BLaER1 (cell line): ENCODE measurements around the gene SLC13A2.
"Not testable (repeated sequence)": the region's sequence is repeated elsewhere in the genome, so short reads cannot be mapped to it uniquely, and the experiment has no call there.

Experiments used
- H3K27ac ChIP-seq: shearing (Covaris generic); formaldehyde crosslinking; 2 replicates; pipeline ENCODE4 v1.8.1; 2022
- H3K27me3 ChIP-seq: shearing (Covaris generic); formaldehyde crosslinking; 2 replicates; pipeline ENCODE4 v1.8.1; 2022
- H3K36me3 ChIP-seq: shearing (Covaris generic); formaldehyde crosslinking; 2 replicates; pipeline ENCODE4 v1.8.1; 2022
- H3K4me1 ChIP-seq: shearing (Covaris generic); formaldehyde crosslinking; 2 replicates; pipeline ENCODE4 v1.8.1; 2022
- H3K4me2 ChIP-seq: shearing (Covaris generic); formaldehyde crosslinking; 2 replicates; pipeline ENCODE4 v1.8.1; 2022
- H3K4me3 ChIP-seq: shearing (Covaris generic); formaldehyde crosslinking; 2 replicates; pipeline ENCODE4 v1.8.1; 2022
- H3K9ac ChIP-seq: shearing (Covaris generic); formaldehyde crosslinking; 2 replicates; pipeline ENCODE4 v1.8.1; 2022
- H3K9me3 ChIP-seq: shearing (Covaris generic); formaldehyde crosslinking; 2 replicates; pipeline ENCODE4 v1.8.1; 2022
- H4K20me1 ChIP-seq: shearing (Covaris generic); formaldehyde crosslinking; 2 replicates; pipeline ENCODE4 v1.8.1; 2022
- Cebpa-rat ChIP-seq: shearing (Covaris generic); IDR thresholded peaks from 2 replicates; pipeline ENCODE4 v1.8.1; 2022

The SLC13A2 gene

GRCh38 chr17:28511858-28512461 lies 38.5 kb downstream of the SLC13A2 start:
- Histone ChIP-seq H3K4me2 (no peak overlapping the region), H3K27ac (no peak overlapping the region), H3K36me3 (no peaks in the 10 kb centered on the region), H3K27me3 (peaks cover 5% of the 10 kb centered on the region; the same call in 1 of the 2 replicates), H4K20me1 (no peaks in the 10 kb centered on the region), H3K9me3 (peaks cover 9% of the 10 kb centered on the region), H3K9ac (no peak overlapping the region), H3K4me3 (no peak overlapping the region), H3K4me1 (peaks cover 6% of the 10 kb centered on the region; the same call in 1 of the 2 replicates)
- TF ChIP-seq Cebpa-rat, result no peak

GRCh38 chr17:28513476-28513875 lies 40.0 kb downstream of the SLC13A2 start:
- peaks cover 9% of the 10 kb centered on the region for H3K9me3 ChIP-seq
- no peak overlapping the region for H3K27ac ChIP-seq
- no peak overlapping the region for H3K9ac ChIP-seq
- no peaks in the 10 kb centered on the region for H3K36me3 ChIP-seq
- H3K4me3 ChIP-seq, result no peak overlapping the region
- no peak for TF ChIP-seq Cebpa-rat
- H4K20me1 ChIP-seq, result no peaks in the 10 kb centered on the region
- H3K27me3 ChIP-seq, result 0 out of 2 replicates have a peak, but pooled peaks cover 2% of the 10 kb centered on the region
- H3K4me1 ChIP-seq, result peaks cover 10% of the 10 kb centered on the region
- H3K4me2 ChIP-seq, result no peak overlapping the region

DNA sequence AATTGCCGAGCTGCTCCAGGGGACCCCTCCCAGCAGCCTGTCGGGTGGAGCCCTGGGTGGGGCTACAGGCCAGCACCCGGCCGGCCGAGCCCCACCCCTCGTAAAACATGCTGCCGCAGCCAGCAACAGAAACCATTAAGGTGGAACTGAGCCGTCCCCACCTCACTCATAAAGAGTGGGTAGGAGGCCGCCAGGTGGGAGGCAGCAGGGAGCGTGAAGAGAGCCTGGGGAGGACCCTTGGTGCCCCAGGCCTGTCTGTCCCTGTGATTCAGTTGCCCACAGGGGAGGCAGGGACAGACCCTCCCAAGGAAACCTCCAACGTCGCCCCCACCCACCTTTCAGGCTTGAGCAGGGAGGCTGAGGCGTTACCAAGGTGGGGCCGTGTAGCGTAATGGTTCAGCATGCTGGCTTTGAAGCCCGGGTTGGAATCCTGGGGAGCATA lies 41.1 kb downstream of the SLC13A2 start:
- Histone ChIP-seq H3K4me1 (peaks cover 17% of the 10 kb centered on the region), H3K4me2 (no peak overlapping the region), H3K9ac (no peak overlapping the region), H3K36me3 (no peaks in the 10 kb centered on the region), H3K9me3 (peaks cover 9% of the 10 kb centered on the region), H3K27ac (no peak overlapping the region), H3K27me3 (0 out of 2 replicates have a peak, but pooled peaks cover 2% of the 10 kb centered on the region), H4K20me1 (no peaks in the 10 kb centered on the region), H3K4me3 (no peak overlapping the region)
- no peak for TF ChIP-seq Cebpa-rat

- H3K4me3 ChIP-seq, result no peak overlapping the region
- no peak overlapping the region for H3K9ac ChIP-seq
- no peak for TF ChIP-seq Cebpa-rat
- H3K4me1 ChIP-seq, result peaks cover 27% of the 10 kb centered on the region
- 0 out of 2 replicates have a peak, but pooled peaks cover 2% of the 10 kb centered on the region for H3K27me3 ChIP-seq
- H4K20me1 ChIP-seq, result no peaks in the 10 kb centered on the region
- no peak overlapping the region for H3K4me2 ChIP-seq
- peaks cover 9% of the 10 kb centered on the region for H3K9me3 ChIP-seq
- H3K36me3 ChIP-seq, result no peaks in the 10 kb centered on the region
- H3K27ac ChIP-seq, result no peak overlapping the region
Measured at GRCh38 chr17:28515518-28515917, 42.1 kb downstream of the SLC13A2 start.

- no peak for TF ChIP-seq Cebpa-rat
- peaks cover 44% of the 10 kb centered on the region for H3K4me1 ChIP-seq
- no peak overlapping the region for H3K4me3 ChIP-seq
- H4K20me1 ChIP-seq, result no peaks in the 10 kb centered on the region
- peaks cover 9% of the 10 kb centered on the region for H3K9me3 ChIP-seq
- H3K27me3 ChIP-seq, result no peaks in the 10 kb centered on the region
- H3K27ac ChIP-seq, result peak overlapping the region; percentile 61
- no peaks in the 10 kb centered on the region for H3K36me3 ChIP-seq
- peak overlapping the region; percentile 82 for H3K4me2 ChIP-seq
- H3K9ac ChIP-seq, result no peak overlapping the region
Measured at GRCh38 chr17:28518132-28518531, 44.7 kb downstream of the SLC13A2 start.

DNA sequence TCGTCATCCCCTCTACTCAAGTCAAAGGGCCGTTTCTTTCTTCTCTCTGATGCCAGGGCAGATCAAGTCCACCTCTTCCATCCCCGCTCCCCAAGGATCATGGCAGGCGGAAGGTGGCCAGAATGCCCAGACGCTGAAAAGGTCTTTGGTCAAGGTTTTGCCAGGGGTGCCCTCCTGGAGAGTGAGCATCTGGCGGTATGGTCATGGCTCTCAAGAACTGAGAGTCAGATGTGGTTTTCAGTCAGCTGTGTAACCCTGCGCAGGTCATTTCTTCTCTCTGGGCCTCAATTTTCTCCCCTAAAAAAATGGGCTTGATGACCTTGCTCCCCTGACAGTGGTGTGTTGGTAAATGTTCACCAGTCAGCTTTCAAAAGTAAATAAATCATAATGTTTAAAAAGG lies 45.1 kb downstream of the SLC13A2 start:
- peak overlapping the region; percentile 82 for H3K4me2 ChIP-seq
- peak overlapping the region; percentile 61 for H3K27ac ChIP-seq
- no peaks in the 10 kb centered on the region for H3K36me3 ChIP-seq
- H3K9ac ChIP-seq, result no peak overlapping the region
- H3K9me3 ChIP-seq, result peaks cover 9% of the 10 kb centered on the region
- H4K20me1 ChIP-seq, result no peaks in the 10 kb centered on the region
- H3K4me3 ChIP-seq, result no peak overlapping the region
- peaks cover 44% of the 10 kb centered on the region for H3K4me1 ChIP-seq
- TF ChIP-seq Cebpa-rat, result no peak
- H3K27me3 ChIP-seq, result no peaks in the 10 kb centered on the region

DNA sequence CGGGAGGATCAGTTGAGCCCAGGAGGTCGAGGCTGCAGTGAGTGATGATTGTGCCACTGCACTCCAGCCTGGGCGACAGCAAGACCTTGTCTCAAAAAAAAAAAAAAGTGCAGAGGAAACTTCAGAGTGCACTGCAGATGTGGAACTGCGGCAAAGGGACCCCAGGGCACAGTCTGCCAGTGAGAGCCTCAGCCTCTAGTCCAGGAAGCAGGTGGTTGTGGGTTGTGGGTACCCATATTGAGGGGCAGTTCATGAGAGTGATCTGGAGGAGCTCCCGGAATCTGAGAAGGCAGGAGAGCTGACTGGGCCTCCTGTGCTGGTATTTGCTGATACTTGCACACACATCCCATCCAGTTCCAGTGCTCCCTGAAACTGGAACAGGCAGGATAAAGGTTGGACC lies 45.8 kb downstream of the SLC13A2 start:
- no peak for TF ChIP-seq Cebpa-rat
- Histone ChIP-seq H3K36me3 (no peaks in the 10 kb centered on the region), H3K4me3 (peak overlapping the region; percentile 5; the same call in 1 of the 2 replicates), H3K27me3 (no peaks in the 10 kb centered on the region), H3K4me2 (peak overlapping the region; percentile 82), H4K20me1 (no peaks in the 10 kb centered on the region), H3K4me1 (peaks cover 44% of the 10 kb centered on the region), H3K9ac (peak overlapping the region; percentile 60; the same call in 1 of the 2 replicates), H3K27ac (peak overlapping the region; percentile 85), H3K9me3 (peaks cover 9% of the 10 kb centered on the region)

GRCh38 chr17:28520687-28521086 lies 47.2 kb downstream of the SLC13A2 start:
- Histone ChIP-seq H3K4me1 (peaks cover 44% of the 10 kb centered on the region), H3K9me3 (peaks cover 8% of the 10 kb centered on the region), H3K36me3 (no peaks in the 10 kb centered on the region), H3K27ac (peak overlapping the region; percentile 85), H4K20me1 (no peaks in the 10 kb centered on the region), H3K4me2 (peak overlapping the region; percentile 82), H3K4me3 (no peak overlapping the region), H3K27me3 (no peaks in the 10 kb centered on the region), H3K9ac (peak overlapping the region; percentile 53; the same call in 1 of the 2 replicates)
- no peak for TF ChIP-seq Cebpa-rat

GRCh38 chr17:28521311-28522085 lies 48.1 kb downstream of the SLC13A2 start:
- Histone ChIP-seq H3K4me3 (no peak overlapping the region), H3K36me3 (no peaks in the 10 kb centered on the region), H4K20me1 (no peaks in the 10 kb centered on the region), H3K9me3 (peaks cover under 1% of the 10 kb centered on the region; the same call in 1 of the 2 replicates), H3K4me2 (peak overlapping the region; percentile 82), H3K4me1 (peaks cover 48% of the 10 kb centered on the region), H3K27ac (peak overlapping the region; percentile 85), H3K27me3 (no peaks in the 10 kb centered on the region), H3K9ac (no peak overlapping the region; the same call in 1 of the 2 replicates)
- TF ChIP-seq Cebpa-rat, result no peak

DNA sequence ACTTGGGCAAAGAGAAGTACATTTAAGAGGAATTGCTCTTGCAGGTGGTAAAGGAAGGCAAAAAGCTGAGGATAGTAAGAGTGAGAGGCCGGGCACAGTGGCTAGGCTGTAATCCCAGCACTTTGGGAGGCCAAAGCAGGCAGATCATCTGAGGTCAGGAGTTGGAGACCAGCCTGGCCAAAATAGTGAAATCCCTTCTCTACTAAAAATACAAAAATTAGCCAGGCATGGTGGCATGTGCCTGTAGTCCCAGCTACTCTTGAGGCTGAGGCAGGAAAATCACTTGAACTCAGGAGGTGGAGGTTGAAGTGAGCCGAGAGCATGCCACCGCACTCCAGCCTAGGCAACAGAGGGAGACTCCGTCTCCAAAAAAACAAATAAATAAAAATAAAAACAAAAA lies 48.8 kb downstream of the SLC13A2 start:
- not testable (repeated sequence) for H3K9ac ChIP-seq, H3K27me3 ChIP-seq, H3K27ac ChIP-seq, H3K4me3 ChIP-seq, H4K20me1 ChIP-seq, H3K9me3 ChIP-seq, H3K36me3 ChIP-seq
- H3K4me1 ChIP-seq, result peaks cover 55% of the 10 kb centered on the region
- H3K4me2 ChIP-seq, result peak overlapping the region; percentile 82; the same call in 1 of the 2 replicates
